GM18858 (cell line): ENCODE measurements around the gene MET.
"Not testable (repeated sequence)": the region's sequence is repeated elsewhere in the genome, so short reads cannot be mapped to it uniquely, and the experiment has no call there.

ENCODE experiments used
- ATAC-seq: cut with Tn5 transposase; IDR thresholded peaks from one replicate; pipeline ENCODE4 v1.9.1; 2021; ENCODE audit not compliant: unreplicated experiment

The MET gene

DNA sequence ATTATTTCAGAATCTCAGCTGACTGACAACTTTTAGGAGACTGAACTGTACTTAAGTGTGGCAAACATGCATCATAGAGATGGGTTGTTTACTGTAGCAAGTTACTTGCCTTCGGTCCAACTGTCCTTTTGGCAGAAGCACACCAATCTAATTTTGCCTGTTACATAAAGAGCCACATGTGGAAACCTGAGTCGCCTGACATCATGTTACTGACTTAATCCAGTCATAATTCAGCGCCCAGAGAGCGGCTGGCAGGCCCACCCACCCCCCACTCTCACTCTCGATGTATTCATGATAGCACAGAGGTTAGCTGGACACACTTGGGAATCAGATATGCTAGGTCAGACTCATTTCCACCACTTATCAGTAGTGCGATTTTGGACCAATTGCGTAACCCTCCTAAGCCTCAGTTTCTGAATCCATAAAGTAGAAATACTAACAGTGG is 133.1 kb downstream of the MET start:
- no peak for ATAC-seq

DNA sequence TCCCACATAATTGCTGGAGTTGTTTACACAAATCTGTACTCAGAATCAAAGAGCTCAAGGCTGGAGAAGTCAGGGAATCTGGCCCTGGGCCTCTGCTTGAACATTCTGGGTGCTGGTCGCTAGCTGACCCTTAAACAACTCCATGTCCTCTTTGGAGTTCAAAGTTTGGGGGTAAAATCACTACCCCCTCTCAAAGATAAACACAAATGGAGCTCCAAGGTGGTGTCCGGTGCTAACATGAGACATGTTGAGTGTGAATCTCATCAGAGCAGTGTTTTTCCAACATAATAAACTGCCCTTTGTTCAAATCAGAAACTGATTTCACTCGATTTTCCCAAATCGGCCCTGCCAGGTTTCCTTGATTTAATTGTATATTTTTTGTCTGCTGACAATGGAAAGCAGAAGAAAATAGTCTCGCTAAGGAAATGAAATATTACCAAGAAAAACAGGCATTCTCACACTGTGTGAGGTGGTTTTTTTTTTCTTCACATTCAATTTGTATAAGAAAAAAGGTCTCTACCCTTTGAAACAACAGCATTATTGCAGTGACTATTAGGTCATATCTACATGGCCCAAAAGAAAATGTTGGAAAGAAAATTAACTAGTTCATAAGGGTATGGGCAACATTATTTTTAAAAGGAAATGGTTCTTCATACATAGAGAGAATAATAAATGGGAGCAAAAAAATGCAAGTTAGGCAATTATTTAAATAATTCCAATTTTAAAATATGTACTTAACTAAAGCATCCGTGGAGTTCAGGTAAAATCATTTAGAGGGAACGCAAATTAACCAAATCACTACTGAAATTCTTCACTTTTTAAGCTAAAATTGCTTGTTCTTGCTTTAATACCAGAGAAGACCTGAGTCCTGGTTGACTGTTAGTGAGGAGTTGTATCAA is 134.3 kb downstream of the MET start:
- no peak for ATAC-seq

DNA sequence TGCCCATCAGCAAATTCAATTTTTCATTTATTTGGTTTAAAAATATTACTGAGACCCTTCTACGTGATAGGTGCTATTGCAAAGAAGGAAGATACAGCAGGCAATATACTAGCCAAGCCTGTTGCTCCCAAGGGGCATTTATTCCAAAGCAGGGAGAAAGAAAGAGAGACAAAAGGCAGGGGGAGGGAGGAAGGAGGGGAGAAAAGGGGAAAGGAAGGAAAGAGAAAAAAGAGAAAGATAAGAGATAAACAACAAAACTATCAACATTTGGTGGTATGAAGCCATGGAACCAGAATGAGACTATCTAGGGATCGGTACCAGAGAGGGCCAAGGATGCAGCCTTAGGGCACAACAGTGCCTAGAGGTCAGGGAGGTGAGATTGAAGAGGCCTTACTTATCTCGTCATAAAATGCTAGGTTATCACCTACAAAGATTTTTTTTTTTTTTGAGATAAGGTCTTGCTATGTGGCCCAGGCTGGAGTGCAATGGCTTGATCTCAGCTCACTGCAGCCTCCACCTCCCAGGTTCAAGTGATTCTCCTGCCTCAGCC is 135.1 kb downstream of the MET start:
- no peak for ATAC-seq

DNA sequence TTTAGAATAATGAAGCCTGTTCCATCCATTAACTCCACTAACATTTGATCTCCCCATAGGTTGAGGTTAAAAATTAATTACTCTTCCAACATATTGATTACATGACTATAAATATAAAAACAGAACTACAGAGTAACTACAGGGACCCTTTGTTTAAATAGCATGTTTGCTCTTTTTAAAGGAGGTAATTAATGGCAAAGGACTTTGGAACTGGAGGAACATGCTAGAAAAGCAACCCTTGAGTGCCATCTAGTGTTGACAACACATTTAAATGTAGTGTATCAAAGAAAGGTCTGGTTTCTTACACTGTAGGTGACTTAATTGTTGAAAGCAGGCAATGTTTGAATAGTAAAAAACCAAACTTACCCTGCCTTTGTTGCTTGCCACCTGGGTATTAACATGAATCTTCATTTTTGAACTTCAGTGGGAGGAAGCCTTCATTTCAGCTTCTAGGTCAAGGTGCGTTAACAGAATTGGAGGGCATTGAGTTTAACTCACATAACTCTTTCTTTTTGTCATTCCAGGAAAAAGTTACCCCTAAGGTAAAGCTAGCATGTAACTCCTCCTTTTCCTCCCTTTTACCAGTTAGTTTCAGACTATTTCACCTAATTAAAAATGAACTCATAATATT is 137.8 kb downstream of the MET start:
- no peak for ATAC-seq

DNA sequence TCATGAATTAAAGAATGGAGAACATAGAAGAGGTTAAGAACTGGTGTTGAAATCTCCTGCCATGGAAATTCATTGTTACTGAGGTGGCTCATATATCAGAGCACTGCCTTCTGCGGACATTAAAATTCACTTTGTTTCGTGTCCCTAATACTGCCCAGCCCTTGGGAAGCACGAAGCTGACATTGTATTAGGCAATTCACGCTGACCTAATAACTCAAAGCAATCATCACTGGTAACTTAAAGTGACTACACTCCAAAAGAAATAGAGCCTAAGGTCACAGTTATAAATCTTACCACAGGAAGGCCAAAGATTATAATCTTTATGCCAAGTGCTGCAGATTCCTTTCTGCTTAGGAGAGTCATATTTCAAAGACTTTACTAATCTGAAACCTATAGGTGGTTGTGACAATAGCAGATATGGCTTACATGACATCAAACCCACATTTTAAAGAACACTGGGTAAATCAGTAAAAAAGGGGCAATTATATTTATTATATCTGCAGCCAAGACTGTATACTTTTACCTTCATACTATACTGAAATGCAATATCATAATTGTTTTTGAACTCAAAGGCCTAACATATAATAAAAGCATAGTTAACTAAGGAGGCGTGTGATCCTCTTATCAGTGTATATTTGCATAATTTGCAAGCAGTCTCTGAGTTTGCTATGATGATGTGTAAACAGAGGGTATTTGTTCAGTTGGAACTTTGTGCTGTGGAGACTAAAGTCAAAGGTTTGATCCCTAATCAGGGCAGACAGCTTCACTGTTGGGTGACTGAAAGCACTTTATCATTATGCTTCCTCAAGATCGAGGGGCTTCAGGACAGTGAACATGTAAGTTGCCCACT is 138.5 kb downstream of the MET start:
- no peak for ATAC-seq

DNA sequence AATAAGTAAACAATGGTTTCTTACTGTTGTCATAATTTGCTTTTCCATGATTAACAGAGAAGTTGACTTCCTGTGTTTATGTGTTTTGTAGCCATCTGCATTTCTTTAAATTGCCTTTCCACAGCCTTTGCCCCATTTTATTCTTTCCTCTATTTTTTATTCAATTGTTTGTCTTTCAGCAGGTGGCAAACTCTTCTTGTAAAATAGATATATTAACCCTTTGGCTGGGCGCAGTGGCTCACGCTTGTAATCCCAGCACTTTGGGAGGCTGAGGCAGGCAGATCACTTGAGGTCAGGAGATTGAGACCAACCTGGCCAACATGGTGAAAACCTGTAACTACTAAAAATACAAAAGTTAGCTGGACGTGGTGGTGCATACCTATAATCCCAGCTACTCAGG is 139.8 kb downstream of the MET start:
- no peak for ATAC-seq

DNA sequence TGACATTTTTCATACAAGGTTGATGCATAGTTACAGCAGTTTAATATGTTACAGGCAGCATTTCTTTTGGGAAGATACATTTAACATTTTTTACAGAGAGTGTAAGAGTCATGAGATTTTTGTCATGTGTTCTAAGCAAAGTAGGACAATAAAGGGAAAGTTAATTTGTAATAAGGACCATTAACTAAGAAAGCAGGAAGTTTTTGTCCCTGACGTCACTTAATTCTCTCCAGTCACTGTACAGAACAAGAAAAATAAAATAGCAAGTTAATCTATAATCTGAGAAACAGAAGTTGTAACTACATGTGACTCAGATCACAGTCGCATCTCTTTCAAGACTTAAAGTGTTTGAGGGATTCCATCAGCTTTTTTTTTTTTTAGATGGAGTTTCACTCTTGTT is 140.9 kb downstream of the MET start:
- ATAC-seq, result no peak

DNA sequence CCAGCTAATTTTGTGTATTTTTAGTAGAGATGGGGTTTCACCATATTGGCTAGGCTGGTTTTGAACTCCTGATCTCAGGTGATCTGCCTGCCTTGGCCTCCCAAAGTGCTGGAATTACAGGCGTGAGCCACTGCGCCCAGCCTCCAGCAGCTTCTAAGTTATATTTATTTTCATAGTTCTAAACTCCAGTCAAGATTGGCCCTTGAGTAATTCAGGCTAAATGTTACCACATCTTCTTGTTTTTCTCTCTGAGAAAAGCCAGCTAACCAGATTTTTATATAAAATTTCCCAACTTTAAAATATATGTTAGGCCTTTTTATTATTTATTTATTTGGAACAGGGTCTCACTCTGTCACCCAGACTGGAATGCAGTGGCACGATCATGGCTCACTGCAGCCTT is 141.4 kb downstream of the MET start:
- ATAC-seq, result not testable (repeated sequence)

DNA sequence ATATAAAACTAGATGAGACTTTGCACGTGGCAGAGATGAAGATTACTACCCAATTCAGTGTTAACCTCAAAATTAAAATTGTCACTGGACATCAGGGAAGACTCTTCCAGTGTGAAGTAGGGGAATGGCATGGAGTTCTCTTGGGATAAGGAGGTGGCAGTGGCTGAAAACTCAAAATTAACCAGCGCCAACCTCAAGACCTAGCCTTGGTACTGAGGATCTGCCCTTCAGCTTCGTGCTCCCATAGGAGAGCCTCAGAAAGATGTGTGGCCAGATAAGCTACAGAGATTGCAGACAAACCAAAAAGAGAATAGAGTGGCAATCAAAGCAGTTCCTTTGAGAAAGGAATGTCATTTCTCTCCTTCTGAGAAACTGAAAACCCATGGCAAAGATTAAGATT is 143.0 kb downstream of the MET start:
- no peak for ATAC-seq

DNA sequence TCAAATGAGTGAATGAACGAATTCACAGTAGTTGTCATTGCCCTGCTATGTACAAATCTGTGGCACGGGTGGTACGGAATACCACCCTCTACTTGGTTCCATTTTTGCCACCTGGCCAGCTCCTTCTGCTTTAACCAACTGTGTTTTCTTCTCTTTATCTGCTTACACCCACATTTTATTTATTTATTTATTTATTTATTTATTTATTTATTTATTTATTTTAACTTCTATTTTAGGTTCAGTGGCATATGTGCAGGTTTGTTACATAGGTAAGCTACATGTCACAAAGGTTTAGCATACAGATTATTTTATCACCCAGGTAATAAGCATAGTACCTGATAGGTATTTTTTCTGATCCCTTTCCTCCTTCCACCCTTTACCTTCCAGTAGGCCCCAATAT is 148.2 kb downstream of the MET start:
- ATAC-seq, result no peak

DNA sequence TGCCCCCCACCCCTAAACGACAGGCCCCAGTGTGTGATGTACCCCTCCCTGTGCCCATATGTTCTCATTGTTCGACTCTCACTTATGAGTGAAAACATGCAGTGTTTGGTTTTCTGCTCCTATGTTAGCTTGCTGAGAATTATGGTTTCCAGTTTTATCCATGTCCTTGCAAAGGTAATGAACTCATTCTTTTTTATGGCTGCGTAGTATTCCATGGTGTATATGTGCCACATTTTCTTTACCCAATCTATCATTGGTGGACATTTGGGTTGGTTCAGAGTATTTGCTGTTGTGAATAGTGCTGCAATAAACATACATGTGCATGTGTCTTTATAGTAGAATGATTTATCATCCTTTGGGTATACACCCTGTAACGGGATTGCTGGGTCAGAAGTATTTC is 149.7 kb downstream of the MET start:
- not testable (repeated sequence) for ATAC-seq

DNA sequence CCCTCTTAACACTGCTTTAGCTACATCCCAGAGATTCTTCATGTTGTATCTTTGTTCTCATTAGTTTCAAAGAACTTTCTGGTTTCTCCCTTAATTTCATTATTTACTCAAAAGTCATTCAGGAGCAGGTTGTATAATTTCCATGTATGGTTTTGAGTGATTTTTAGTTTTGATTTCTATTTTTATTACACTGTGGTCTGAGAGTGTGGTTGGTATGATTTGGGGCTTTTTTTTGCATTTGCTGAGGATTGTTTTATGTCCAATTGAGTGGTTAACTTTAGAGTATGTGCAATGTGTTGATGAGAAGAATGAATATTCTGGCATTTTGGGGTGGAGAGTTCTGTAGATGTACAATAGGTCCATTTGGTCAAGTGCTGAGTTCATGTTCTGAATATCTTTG is 152.5 kb downstream of the MET start:
- no peak for ATAC-seq

DNA sequence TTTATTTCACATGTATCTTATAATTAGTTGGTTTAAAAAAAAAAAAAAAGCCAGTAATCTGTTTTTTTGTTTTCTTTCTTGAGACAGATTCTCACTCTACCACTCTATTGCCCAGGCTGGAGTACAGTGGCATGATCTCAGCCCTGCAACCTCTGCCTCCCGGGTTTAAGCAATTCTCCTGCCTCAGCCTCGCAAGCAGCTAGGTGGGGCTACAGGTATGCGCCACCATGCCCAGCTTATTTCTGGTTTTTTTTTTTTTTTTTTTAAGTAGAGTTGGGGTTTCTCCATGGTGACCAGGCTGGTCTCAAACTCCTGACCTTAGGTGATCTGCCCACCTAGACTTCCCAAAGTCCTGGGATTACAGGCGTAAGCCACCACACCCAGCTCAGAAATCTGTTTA is 156.3 kb downstream of the MET start:
- no peak for ATAC-seq

DNA sequence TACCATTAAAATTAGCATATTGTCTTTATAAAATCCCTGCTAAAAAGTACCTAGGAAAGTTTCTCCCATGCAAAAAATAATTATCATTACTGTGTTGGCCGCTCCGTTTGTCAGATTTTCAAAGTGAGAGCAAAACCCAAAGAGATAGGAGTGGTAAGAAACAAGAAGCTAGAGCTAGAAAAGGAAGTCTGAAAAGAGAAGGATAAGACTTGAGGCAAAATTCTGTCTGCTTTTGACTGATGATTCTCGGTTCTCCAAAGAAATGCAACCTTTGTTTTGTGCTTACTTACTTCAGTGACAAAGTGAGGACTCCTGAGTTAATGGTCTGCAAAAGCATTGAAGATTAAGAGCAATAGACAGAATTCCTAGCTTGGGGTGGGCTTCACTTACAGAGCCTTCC is 157.0 kb downstream of the MET start:
- no peak for ATAC-seq

DNA sequence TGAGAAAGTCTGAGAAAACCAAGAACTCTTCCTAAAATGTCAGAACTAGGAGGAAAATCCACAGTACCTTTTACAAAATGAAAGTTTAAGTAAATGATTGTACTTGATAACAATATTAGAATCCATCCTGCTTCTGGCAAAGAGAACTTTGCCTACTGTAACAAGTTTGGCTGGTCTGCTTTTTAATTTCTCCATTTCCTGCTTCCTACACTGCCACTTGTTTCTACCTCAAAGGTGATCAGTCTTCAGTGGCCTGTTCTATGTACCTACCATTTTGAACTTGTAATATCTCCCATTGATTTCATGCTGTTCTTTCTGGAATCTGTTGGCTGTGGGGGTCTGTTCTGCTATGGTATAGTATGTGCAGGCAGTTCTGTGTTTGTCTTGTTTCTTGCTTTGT is 157.5 kb downstream of the MET start:
- no peak for ATAC-seq

DNA sequence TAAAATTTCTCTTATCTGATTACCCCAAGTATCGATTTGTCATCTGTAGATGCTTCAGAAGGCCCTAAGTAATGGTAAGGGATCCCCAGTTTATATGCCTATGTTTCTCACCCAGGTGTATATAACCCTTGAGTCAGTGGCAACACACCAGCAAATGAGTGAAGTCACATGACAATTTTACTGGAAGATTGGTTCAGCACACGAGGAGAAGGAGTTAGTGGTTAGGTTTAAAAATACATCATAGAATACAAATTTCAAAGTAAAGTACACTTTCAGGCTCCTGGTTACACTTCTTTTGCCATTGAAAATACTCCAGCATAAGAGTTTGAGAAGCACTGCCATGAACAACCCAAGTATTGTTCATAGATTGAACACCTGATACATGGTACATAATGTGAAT is 160.7 kb downstream of the MET start:
- ATAC-seq, result no peak

DNA sequence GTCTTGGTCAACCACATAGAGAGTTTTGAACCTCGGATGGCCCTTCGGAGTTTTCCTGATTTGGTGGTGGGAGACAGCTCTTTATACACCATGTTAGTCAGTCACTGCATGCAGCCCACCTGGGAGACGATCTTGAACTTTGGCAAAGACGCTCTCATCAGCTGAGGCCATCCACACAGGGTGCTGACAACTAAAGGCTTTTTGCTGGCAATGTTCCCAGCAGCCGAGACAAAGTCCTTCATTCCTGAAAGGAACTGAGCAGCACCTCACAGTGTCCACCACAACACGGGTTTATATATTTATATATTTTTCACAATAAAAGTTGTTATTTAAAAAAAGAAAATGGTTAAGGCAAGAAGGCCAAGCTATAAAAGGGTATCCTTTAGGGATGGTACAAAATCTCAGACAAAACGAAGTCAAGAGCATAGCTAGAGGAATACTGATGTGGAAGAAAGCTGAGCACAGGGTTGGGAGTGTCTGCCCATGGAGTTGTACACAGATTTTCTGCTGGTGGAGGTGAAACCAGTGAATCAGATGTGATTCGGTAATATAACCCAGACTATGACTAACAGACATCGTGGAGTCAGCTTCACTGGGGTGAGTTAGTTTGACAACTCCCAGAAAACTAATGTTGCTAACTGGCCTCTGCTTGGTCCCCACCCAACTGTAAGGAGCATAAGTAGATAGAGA is 163.0 kb downstream of the MET start:
- ATAC-seq, result no peak

DNA sequence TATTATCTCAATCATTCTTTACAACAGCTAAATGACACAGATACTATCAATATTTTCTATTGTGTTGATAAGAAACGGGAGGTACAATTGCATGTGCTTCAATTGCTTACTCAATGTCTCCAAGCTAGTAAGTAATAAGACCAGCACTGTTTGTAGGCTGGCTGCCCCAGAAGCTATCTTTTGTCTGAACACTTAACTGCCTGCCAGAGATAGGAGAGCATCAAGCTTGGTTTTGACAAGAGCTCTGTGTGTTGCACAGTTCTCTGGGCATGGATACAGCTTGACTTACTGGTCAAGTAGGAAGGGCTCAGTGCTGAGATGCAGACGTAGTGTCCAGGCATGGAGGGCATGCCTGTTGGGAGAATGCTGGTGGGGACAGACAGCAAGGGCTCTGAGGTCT is 164.1 kb downstream of the MET start:
- no peak for ATAC-seq

DNA sequence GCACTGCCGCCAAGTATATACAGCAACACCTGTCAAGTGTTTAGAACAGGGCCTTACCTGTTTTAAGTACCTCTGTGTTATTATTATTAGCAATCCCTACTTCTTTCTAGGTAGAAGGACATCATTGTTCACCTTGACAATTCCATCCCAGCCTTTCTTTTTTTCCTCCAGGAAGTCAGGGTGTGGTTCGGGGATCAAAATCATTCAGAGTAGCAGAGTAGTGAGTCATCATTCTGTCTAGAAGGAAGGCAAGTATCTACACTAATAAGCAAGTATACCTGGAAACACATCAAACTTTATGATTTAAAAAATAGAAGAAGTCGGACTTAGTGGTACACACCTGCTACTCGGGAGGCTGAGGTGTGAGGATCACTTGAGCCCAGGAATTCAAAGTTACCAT is 164.9 kb downstream of the MET start:
- ATAC-seq, result no peak

DNA sequence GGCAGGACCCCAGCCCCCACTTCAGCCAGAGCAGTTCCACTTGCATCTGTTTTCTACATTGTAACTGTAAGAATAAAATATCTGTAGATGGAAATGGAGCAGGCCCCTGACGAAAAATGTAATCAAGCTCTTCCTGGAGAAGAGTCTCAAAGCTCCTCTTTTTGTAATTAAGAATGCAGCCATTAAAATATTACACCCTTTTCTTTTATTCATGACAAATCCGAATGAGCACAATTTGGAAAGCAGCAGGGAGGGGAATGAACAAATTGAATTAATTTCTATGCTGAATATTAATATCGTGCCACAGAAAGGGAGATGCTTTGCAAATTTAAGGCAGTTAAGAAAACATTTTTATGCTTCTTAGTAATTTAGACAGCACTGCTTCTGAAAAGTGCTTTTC is 165.6 kb downstream of the MET start:
- no peak for ATAC-seq

DNA sequence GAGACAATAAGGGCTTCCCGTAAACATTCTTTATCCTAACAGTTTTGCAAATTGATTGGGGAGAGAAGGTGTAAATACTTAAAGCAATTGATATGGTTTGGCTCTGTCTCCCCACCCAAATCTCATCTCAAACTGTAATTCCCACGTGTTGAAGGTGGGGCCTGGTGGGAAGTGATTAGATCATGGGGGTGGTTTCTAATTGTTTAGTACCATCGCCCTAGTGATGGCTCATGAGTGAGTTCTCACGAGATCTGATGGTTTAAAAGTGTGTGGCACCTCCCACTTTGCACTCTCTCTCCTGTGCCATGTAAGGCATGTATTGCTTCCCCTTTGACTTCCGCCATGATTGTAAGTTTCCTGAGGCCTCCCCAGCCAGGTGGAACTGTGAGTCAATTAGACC is 168.3 kb downstream of the MET start:
- ATAC-seq, result no peak
